ENCODE data around the gene PPP1R2C.

Gene PPP1R2C

GRCh38 chrX:42776195-42776594, 1.8 kb downstream of the PPP1R2C start:
- no peak overlapping the region for H3K4me3 ChIP-seq (ENCODE audit: low read depth, low read length)
- no peaks in the 10 kb centered on the region for H3K9me3 ChIP-seq (ENCODE audit: control insufficient read depth, insufficient read depth, low read depth, low read length)
- no peaks in the 10 kb centered on the region for H3K36me3 ChIP-seq (ENCODE audit: control insufficient read depth in 2 of 2, insufficient read depth in 1 of 2, low read length in 2 of 2)
- TF ChIP-seq ZNF214 (tag by site-specific recombination; IDR thresholded peaks at IDR 0.05; ENCODE audit: borderline replicate concordance) (no peak), ZNF555 (tag by site-specific recombination; conservative IDR thresholded peaks at IDR 0.05) (no peak), ZNF544 (tag by site-specific recombination; IDR thresholded peaks at IDR 0.05) (no peak), HOXA7 (CRISPR knock-in tag; IDR thresholded peaks at IDR 0.05; ENCODE audit: borderline replicate concordance) (no peak), ZEB2 (tag by site-specific recombination; IDR thresholded peaks at IDR 0.05) (no peak), ZNF138 (tag by site-specific recombination; IDR thresholded peaks at IDR 0.05; ENCODE audit: borderline replicate concordance) (no peak), ZNF155 (tag by site-specific recombination; IDR thresholded peaks at IDR 0.05) (no peak), ZNF561 (tag by site-specific recombination; IDR thresholded peaks at IDR 0.05; ENCODE audit: borderline replicate concordance) (no peak)
- H3K27ac ChIP-seq (ENCODE audit: extremely low read depth, low read depth, low read length), result no peak overlapping the region
- POLR2A ChIA-PET, result no interaction called here
- CTCF ChIA-PET, result no interaction called here
- H3K4me1 ChIP-seq (ENCODE audit: control insufficient read depth, insufficient read depth, low read length), result no peaks in the 10 kb centered on the region

DNA sequence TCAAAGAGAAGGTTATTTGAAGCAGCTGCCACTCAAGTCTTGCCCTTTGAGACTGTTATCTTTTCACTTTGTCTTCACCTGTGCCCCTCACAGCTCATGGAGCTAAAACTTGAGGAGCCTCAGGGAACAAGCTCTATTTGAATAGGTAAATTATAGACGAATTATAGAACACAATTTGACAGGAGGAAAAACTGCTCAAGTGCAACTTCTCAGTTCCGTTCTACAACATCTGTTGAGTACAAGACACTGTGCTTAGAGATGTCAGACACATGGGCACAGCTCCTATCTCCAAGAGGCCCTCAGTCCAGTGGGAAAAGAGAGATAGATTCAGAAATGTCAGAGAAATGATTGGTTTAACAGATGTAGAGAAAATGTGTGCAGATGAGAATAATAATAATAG, 5.1 kb downstream of the PPP1R2C start:
- H3K27ac ChIP-seq (ENCODE audit: extremely low read depth, low read depth, low read length), result no peak overlapping the region
- TF ChIP-seq ZNF157 (tag by site-specific recombination; IDR thresholded peaks at IDR 0.05), result no peak
- TF ChIP-seq ZNF174 (tag by site-specific recombination; IDR thresholded peaks at IDR 0.05), result no peak
- TF ChIP-seq SALL2 (tag by site-specific recombination; IDR thresholded peaks at IDR 0.05; ENCODE audit: borderline replicate concordance), result no peak
- TF ChIP-seq ZNF391 (tag by site-specific recombination; IDR thresholded peaks at IDR 0.05; ENCODE audit: borderline replicate concordance, low read depth), result no peak
- no peak for TF ChIP-seq ZBTB7A (tag by site-specific recombination; IDR thresholded peaks at IDR 0.05; ENCODE audit: low read depth)
- no peak for TF ChIP-seq OVOL3 (tag by site-specific recombination; IDR thresholded peaks at IDR 0.05)
- no peak for TF ChIP-seq ZNF670 (tag by site-specific recombination; IDR thresholded peaks at IDR 0.05; ENCODE audit: low read depth)
- no peak for TF ChIP-seq IKZF3 (tag by site-specific recombination; IDR thresholded peaks at IDR 0.05)
- TF ChIP-seq ZNF521 (tag by site-specific recombination; IDR thresholded peaks at IDR 0.05), result no peak
- no peak for TF ChIP-seq PRDM2 (tag by site-specific recombination; IDR thresholded peaks at IDR 0.05; ENCODE audit: borderline replicate concordance)
- TF ChIP-seq TRIM28 (IDR thresholded peaks at IDR 0.05; ENCODE audit: borderline replicate concordance, low read length), result no peak
- TF ChIP-seq ZNF548 (tag by site-specific recombination; IDR thresholded peaks at IDR 0.05), result no peak
- TF ChIP-seq ZNF530 (tag by site-specific recombination; IDR thresholded peaks at IDR 0.05; ENCODE audit: low read depth), result no peak
- no peaks in the 10 kb centered on the region for H3K4me1 ChIP-seq (ENCODE audit: control insufficient read depth, insufficient read depth, low read length)
- H3K4me3 ChIP-seq (ENCODE audit: low read depth, low read length), result no peak overlapping the region
- ChIA-PET CTCF (no interaction called here), POLR2A (no interaction called here)
- no peaks in the 10 kb centered on the region for H3K9me3 ChIP-seq (ENCODE audit: control insufficient read depth, insufficient read depth, low read depth, low read length)
- H3K36me3 ChIP-seq (ENCODE audit: control insufficient read depth in 2 of 2, insufficient read depth in 1 of 2, low read length in 2 of 2), result no peaks in the 10 kb centered on the region

All from HEK293 (cell line).